Activated T-cell treated with anti-CD3 and anti-CD28 coated beads for 24 hours (primary cell): Measurements from ENCODE around the gene MACROD2.

Source experiments
- DNase-seq: peaks from one replicate; pipeline ENCODE4 v3.0.0-alpha.2; 2020; ENCODE audit warnings: low read depth

Gene MACROD2

DNA sequence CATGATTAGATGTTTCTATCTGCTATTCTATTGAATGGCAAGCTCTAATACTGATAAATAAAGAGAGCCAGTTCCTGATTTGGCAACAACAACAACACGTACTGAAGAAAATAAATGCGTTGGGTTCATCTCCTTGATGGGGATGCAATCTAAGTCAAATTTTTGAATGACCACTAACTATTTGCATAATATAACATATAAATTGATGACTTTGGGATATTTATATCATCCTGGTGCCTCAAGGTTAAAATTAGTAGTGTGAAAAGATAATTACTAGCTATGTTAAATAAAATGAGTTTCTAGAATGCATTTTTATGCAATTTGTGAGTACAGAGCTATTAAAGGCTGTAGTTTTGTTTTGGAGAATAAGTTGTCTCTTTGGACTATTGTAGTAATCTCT is 1681.5 kb downstream of the MACROD2 start:
- no peak for DNase-seq

DNA sequence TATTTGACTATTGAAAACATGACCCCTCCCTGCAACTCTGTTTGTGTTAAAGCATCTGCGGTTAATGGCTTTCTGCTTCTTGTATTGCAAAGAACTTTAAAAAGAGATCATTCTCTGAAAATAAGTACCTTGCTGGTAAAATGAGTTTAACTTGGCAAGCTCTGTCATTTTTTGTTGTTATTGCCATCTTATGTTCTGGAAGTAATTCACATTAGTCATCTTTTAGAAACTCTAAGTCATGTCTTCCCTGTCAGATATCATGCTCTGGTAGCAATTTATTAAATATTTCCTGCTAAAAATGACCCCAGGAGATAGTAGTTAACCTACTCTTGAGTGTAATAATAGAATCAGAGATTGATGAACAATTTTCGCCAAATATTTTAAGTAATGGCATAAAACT is 1687.4 kb downstream of the MACROD2 start:
- DNase-seq = no peak

DNA sequence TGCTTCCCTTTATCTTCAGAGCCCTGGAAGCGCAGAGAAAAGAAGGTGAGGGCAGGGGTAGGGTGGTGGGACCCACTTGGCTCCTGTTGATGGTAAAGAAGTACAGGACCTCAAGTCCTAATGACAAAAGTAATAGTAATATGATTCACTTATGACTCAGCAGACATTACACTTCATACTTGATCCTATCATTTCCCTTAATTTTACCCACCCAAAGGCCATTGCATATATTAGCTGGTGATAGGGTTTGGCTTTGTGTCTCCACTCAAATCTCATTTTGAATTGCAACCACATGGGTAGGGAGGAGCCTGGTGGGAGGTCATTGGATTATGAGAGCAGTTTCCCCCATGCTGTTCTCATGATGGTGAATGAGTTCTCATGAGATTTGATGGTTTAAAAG is 1697.3 kb downstream of the MACROD2 start:
- DNase-seq = no peak

DNA sequence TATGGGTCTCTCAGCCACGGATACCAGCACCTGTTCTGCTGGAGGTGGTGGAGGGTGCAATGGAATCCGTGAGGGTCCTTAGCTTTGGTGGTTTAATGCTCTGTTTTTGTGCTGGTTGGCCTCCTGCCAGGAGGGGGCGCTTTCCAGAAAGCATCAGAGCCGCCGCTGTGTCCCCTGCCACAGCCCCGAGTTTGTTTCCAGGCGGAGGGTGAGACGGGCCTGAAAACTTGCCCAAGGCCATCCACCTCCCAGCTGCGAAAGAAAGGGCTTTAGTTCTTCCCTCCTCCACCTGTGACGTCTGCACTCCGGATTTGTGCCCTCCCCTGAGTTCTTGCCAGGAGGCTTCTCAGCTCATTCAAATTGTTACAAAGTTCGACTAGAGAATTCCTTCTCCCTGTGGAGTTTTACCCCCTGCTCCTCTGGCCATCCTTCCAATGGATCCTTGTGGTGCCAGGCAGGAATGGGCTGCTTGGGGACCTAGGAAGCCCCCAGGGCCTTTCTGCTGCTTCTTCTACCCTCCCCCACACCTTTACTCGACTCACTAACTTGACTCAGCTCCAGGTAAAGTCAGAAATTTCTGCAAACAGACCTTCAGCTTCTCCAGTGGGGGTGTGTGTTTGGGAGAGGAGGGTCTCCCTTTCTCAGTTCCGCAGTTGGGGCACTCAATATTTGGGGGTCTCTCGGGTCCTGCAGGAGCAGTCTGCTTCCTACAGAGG is 1704.3 kb downstream of the MACROD2 start:
- no peak for DNase-seq

DNA sequence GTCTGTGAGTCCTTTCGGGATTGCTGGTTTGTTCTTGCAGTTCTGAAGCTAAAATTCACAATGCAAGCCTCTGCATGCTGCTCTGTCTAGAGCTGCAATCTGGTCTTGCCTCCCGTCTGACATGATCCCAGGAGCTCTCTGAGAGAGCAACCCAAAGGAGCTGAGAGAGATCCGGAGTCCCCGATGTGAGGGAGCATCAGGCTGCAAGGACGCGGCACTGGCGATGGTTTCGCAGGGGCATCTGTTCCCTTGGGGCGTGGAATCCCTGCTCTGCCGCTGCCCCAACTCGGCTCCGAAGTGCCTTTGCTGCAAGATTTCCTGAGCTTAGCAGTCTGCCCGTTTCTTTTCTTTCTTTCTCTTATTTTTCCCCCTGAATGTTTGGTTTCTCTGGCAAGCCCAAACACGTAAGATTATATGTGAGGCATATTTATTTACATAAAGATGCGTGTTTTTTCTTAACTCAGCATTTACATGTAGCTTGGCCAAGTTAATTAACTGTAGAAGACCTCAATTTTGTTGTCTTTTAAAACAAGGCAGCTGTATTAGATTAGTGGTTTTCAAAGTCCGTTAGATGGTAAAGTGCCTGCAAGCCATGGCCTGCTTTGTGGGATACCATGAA is 1704.9 kb downstream of the MACROD2 start:
- no peak for DNase-seq

DNA sequence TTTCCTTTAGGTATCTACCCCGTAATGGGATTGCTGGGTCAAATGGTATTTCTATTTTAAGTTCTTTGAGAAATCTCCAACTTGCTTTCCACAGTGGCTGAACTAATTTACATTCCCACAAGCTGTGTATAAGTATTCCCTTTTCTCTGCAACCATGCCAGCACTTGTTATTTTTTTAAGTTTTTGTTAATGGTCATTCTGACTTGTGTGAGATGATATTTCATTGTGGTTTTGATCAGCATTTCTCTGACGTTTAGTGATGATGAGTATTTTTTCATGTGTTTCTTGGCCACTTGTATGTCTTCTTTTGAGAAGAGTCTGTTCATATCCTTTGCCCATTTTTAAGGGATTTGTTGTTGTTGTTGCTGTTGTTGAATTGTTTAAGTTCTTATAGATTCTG is 1706.8 kb downstream of the MACROD2 start:
- DNase-seq = no peak

DNA sequence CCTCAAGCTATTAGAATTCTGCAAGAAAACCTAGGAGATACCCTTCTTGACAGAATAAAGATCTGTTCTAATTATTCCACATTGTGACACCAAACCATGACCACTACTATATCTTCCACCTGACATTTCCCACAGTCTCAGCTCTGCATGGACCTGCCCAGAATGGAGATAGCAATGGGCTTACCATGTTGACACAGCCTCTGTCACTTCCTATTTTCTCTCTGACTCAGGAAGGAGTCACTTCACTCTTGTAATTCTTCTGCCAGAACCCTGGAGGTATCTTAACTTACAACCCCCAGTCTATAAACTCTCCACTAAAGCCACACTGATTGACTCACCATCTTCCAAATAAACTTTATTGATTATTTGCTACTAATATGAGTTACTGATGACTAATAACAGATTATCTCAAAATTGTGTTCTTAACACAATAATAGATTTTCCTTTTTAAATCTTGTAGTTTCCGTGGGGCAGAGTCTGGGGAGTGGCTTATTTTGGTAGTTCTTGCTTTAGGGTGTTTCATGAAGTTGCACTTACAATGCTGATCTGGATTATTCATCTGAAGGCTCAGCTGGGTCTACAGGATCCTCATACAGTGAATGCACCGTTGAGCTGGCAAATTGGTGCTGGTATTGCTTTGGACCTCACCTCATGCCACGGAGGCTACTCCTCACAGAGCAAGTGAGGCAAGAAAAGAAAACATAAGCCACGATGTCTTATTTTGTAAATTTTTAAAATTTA is 1708.0 kb downstream of the MACROD2 start:
- no peak for DNase-seq

DNA sequence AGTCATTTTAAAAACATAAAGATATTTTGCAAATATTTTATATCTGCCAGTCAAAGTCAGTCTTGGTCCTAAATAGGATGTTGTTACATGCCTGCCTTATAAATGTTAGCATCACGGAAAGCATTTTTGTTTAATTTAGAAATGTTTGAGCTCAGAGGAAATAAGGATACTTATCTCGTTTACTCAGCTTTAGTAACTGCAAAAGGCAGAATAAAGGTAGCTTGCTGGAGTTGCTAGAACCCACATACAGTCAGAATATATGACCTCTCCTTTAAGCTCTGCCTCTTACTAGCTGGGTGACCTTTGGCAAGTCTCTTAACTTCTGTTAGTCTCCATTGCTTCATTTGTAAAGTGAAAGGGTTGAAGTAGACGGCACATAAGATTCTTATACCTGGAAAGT is 1710.7 kb downstream of the MACROD2 start:
- DNase-seq = no peak

DNA sequence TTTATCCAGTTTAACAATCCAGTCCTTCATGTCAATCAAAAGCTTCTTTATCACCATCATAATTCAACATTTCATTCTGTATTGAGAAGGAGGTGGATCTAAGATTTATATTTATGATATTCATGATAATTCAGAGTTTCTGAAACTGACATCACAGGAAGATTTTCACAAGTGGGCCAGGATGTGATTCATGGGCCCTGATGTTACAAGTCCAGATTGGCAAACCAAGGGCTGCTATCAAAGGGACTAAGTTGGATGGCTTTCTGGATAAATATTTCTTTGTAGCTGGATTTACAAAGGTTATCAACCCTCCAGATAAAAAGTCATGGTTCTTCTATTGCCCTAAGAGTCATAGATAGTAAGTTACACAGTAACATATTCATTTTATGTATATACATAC is 1711.4 kb downstream of the MACROD2 start:
- no peak for DNase-seq

DNA sequence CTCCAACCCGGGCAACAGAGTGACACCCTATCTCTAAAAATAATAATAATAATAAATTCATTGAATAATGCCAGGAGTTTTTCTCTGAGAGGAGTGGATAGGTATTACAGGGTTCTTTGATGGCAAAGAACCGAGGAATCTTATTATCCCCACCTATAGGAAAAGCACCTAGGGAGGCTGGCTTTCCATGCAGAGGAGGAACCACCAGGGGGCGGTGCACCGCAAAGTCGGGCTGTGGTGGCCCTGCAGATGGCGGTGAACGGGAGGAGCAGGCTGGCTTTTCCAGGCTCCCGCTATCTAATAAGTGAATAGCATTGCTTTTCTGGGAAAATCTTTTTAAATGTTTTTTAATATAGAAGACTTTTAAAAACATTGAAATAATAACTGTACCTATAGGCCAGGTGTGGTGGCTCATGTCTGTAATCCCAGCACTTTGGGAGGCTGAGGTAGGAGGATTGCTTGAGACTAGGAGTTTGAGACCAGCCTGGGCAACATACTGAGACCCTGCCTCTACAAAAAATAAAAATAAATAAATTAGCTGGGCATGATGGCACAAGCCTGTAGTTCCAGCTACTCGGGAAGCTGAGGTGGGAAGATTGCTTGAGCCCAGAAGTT is 1713.8 kb downstream of the MACROD2 start:
- no peak for DNase-seq

DNA sequence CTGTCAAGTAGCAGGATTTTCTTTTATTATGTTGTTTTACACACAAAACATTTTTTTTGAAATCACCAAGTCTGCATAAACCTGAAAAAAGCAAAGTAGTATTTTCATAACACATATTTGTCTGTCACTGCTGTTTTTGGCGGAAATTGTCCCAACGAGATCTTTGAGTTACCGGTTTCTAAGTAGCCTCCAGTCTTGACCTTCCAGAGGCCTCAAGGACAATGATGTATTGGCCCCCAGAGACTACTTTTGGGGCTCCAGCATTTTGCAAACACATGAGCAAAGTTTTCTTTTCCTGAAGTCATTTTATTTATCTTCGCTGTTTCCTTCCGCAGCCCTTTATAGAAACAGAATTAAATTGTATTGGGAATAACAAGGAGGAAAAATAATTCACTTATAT is 1715.3 kb downstream of the MACROD2 start:
- DNase-seq = no peak

DNA sequence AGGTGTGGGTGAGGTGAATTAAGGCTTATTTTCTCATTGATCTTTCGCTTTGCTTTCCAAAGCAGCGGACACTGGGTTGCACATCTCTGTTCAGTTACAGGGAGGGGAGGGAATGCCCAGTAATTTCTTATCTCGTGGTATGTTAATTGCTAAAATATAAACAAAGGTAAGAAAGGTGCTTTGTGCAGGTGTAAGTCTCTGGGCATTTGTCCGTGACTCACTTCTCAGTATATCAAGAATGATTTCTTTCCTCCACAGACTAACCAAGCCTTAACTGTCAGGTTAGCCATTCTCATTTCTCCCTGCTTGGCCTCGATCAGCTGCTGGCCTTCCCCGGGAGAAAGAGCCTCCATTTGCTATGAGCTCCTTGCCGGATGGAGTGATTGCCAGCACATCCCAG is 1715.9 kb downstream of the MACROD2 start:
- no peak for DNase-seq

DNA sequence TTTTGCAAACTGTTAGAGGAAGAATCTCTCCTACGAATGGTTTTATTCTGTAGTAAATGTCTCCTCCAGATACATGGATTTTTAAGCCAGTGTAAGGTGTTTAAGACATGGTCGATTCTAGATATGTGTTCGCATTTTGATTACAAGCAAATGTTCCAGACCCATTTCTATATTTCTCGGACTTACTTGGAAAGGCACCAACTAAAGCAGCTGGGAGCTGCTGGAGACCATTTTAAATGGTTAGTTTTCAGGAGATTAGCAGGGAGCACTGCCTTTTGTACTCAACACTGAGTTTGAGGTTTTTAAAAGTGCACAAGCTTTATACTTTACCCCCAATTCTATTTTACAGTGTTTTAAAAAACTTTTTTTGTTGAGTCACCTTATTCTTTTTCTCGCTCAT is 1720.9 kb downstream of the MACROD2 start:
- no peak for DNase-seq

DNA sequence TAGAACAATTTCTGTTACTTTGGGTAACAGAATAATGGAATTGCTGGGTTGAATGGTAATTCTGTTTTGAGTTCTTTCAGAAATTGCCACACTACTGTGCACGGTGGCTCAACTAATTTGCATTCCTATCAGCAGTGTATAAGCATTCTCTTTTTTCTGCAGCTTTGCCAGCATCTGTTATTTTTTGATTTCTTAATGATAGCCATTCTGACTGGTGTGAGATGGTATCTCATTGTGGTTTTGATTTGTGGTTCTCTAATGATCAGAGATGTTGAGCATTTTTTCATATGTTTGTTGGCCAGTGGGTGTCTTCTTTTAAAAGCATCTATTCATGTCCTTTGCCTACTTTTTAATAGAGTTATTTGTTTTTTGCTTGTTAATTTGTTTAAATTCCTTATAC is 1731.1 kb downstream of the MACROD2 start:
- DNase-seq = no peak

DNA sequence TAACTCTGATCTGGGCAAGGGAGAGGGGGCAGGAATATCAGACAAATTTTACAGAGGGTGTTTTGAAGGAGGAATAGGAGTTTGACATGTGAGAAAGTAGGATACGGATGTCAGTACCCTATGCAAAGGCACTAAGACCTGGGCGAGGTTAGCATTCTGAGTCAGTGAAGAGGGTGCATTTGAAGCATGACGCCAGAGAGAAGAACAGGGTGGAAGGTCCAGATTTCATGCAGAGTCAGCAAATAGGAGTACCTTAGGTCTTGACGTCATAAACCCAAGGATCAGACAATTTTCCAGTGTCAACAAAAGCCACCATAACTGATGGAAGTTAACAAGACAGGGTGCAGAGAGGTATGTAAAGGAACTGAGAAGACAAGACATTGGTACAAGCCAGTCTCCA is 1738.7 kb downstream of the MACROD2 start:
- DNase-seq = no peak

DNA sequence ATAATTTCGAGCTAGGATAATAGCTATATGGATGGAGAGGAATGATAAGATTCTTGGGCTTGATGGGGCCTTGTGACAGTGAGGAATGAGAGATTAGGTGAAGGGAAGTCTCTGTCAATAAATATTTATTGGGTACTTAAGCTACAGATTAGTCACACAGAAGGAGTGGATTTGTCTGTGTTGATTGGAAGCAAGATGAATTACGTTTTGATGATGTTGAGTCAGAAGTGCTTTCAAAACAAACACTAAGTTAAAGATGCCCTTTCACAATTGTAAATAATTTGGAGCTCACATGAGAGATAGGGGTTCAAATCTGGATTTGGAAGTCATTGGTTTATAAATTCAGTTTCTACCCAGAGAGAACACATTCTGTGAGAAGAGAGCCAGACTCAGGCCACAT is 1743.7 kb downstream of the MACROD2 start:
- no peak for DNase-seq

DNA sequence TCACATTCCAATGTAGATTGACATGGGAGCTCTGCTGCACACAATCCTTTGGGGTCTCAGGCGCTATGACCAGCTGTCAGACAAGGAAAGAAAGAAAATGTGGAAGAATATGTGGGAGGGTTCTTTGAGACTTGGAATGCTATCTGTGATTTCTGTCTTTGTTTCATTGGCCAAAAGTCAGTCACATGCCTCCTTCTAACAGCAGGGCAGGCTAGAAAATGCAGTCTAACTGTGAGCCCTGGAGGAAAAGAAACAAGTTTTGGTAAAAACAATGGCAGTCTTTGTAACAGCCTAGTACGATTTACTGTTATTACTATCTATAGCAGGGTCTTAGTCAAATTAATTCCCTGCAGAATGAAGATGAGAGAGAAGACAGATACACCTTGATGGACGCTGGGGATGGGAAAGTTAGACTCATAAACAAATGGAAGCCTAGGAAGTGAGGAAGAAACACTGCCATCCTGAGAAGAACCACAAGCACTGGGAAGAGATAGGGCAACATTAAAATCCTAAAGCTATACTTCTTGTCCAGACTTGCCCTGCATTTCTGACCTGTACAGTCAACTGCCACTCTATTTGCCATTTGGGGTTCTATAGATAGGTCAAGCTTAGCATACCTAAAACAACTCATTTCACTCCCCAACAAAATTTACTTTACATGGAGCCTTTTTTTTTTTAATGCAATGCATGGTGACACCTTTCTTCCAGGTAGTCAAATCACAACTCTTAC is 1744.9 kb downstream of the MACROD2 start:
- no peak for DNase-seq

DNA sequence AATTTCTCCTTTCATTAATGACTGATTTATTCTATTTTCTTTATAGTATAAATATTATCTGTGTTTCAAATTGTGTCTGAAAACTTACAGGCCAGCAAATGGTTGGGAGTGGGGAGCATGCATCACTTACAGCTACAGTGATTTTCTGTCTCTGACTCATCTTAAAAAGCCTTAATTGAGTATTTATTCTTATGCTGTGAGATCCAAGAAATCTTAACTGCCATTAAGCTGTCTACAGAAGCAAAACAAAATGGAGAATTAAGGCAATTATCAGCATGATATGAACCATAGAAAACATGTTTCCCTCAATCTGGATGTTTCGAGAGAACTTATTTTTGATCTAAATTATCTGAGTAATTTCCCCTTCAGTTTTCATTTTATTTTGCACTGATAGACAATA is 1746.8 kb downstream of the MACROD2 start:
- DNase-seq = no peak

DNA sequence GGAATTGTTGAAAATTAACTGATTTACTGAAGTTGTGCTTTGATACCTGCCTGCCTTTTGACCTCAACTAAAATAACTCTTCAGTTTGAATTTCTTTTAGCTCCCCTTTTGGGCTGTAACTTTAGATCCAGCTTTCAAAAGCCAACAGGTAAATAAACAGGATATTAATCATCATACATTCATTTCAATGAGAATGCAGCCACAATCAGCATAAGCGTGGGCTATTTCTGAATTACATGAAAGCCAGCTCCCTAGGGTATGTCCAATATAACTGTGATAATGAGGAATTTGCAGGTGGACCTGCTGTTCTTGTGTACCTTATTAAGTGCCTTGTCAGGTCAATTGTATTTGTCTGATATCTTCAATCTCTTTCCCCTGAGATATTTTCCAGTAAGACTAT is 1747.3 kb downstream of the MACROD2 start:
- DNase-seq = no peak

DNA sequence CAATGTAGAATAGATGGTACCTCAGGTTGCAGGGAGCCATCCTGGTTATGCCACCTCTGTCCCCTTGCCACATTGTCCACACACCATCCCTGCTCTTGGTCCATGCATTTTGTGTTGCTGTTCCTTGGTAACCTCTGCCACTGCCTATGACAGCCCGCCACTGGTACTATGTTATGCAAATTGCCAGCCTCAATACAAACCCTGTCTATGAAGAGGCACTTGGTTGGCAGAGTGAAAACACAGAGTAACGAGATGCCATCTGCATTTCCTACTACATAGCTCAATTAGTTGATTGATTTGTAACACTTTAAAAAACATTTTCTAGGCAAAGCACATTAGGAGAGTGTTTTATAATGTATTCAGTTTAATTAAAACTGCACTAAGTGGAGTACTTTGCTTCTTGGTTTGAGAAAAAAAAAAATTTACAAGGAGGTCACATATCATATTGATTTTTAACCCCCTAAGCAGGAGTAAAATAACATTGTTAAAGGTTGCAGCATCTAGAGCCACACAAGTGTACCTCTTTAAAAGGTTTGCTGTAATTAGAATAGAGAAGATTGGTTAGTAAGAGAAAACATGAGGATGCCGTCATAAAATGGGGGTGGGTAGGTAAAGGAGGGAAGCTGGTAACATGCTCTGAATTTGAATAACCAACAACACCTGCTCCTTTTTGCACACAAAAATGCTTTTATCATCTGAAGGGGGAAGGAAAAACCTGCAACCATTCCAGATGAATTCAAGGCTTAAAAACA is 1760.9 kb downstream of the MACROD2 start:
- DNase-seq = no peak

DNA sequence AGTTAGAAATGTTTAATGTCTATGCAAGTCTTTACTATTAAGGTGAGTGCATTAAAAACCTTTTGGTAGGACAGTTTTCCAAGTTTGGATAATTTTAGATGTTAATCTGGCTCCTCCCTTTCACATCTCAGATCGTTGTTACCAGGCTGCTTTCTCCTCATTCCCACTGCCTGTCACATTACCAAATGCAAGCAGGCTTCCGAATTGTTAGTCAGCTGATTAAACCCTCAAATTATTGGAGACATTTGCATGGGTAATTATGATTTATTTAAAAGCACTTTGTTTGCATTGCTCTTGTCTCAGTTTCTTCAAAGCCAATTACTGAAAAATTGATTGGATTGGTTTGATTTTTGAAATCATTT is 1761.4 kb downstream of the MACROD2 start:
- no peak for DNase-seq

DNA sequence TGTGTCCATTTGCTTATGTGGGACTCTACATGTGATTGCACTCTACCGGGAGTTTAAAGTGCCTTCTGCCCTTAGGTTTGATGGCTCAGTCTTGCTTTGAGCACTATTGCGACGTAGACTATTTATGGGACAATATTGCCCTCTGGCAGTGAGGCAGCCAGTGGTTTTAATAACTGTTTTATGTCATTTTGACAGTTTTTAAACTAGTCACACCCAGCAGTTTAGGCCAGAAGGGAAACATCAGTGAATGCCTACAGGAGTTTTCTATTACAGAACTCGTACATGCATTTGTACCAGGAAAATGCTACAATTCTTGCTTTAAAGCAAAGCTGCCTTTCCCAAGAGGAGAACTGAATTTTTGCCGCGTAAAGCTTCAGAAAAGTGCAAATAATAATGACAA is 1764.3 kb downstream of the MACROD2 start:
- DNase-seq = no peak
